DMS 273 treated with DMSO at 0.1 percent for 48 hours (cell line): ENCODE measurements around the gene TBRG4.
"Not testable (repeated sequence)": the region's sequence is repeated elsewhere in the genome, so short reads cannot be mapped to it uniquely, and the experiment has no call there.

Experiments
- DNase-seq: peaks from one replicate; lab custom pipeline; 2025; lab: John Stamatoyannopoulos, UW

The TBRG4 gene

GRCh38 chr7:45117582-45117981 lies 6.1 kb upstream of the TBRG4 start:
- DNase-seq = no peak

- DNase-seq = no peak
These were observed 4.6 kb upstream of the TBRG4 start for GRCh38 chr7:45116048-45116447.

- no peak for DNase-seq
These were observed 3.4 kb upstream of the TBRG4 start for GRCh38 chr7:45114926-45115325.

GRCh38 chr7:45114257-45114656 lies 2.8 kb upstream of the TBRG4 start:
- not testable (repeated sequence) for DNase-seq

- DNase-seq = no peak
These were observed 1.2 kb upstream of the TBRG4 start for GRCh38 chr7:45112648-45113047.

GRCh38 chr7:45108863-45109262 lies 2.6 kb downstream of the TBRG4 start:
- no peak for DNase-seq

GRCh38 chr7:45107356-45107755 lies 4.1 kb downstream of the TBRG4 start:
- DNase-seq = no peak

GRCh38 chr7:45106820-45107219 lies 4.7 kb downstream of the TBRG4 start:
- DNase-seq = no peak

- DNase-seq = no peak
These were observed 5.8 kb downstream of the TBRG4 start for GRCh38 chr7:45105588-45106188.

- DNase-seq = no peak
These were observed 6.5 kb downstream of the TBRG4 start for GRCh38 chr7:45104844-45105587.

GRCh38 chr7:45103958-45104843 lies 7.3 kb downstream of the TBRG4 start:
- DNase-seq = no peak

GRCh38 chr7:45102785-45103712 lies 8.4 kb downstream of the TBRG4 start:
- no peak for DNase-seq

GRCh38 chr7:45101748-45102147 lies 9.7 kb downstream of the TBRG4 start:
- DNase-seq = no peak

GRCh38 chr7:45100761-45101480 lies 10.6 kb downstream of the TBRG4 start:
- no peak for DNase-seq

- no peak for DNase-seq
These were observed 11.4 kb downstream of the TBRG4 start for GRCh38 chr7:45099891-45100760.

GRCh38 chr7:45098983-45099839 lies 12.3 kb downstream of the TBRG4 start:
- no peak for DNase-seq

- no peak for DNase-seq
These were observed 18.6 kb downstream of the TBRG4 start for GRCh38 chr7:45092931-45093235.

- no peak for DNase-seq
These were observed 19.2 kb downstream of the TBRG4 start for GRCh38 chr7:45092100-45092930.
